T-cell (primary cell): Measurements from ENCODE around the gene TNKS1BP1. TPM values are rescaled to one million over a fixed set of nuclear protein-coding genes. Genes with fewer than 3 reads are reported as not detected.

Experiments used
- ATAC-seq, 4 experiments: fragments of 200-7000 bp in 3 of 4; fragments of 150-1000 bp in 1 of 4; cut with Tn5 transposase; replicated peaks in 1 of 4; 1 replicate in 3 of 4; 2 replicates in 1 of 4; pipeline ENCODE4 v1.10.0; 2021; ENCODE audit warnings: moderate library complexity in 3 of 4, mild to moderate bottlenecking in 2 of 4, moderate number of reproducible peaks in 1 of 4
- CTCF ChIA-PET, 2 donors: fragments of 300-600 bp; sonication (Branson Sonifier 250); formaldehyde crosslinking; loops; one replicate each; lab custom pipeline; 2022; ENCODE audit warnings: antibody characterized with exemption in 2 of 2; lab: Charles Lee
- POLR2A ChIA-PET, 2 donors: fragments of 300-600 bp; sonication (Branson Sonifier 250); formaldehyde crosslinking; loops; one replicate each; lab custom pipeline; 2022; ENCODE audit warnings: antibody characterized with exemption in 2 of 2; lab: Charles Lee
- DNase-seq, 35 experiments: peaks; one replicate each; pipeline versions ENCODE4 v3.0.0 to v3.0.0-alpha.2; 2013 to 2023
- H3K27ac ChIP-seq: one replicate; pipeline ENCODE4 v1.5.1; 2013; ENCODE audit warnings: low read length
- H3K27me3 ChIP-seq, 2 experiments: replicated peaks in 1 of 2; 1 replicate in 1 of 2; 2 replicates in 1 of 2; pipeline versions ENCODE4 v1.6.1 to v1.7.0; 2013; ENCODE audit warnings: low read length in 1 of 2, mixed read lengths in 1 of 2; ENCODE audit not compliant: control insufficient read depth in 2 of 2, insufficient read depth in 2 of 2; ENCODE audit errors: extremely low read depth in 1 of 2
- H3K36me3 ChIP-seq, 2 donors: 1 replicate in 1 of 2; 2 replicates in 1 of 2; pipeline versions ENCODE4 v1.6.1 to v1.7.0; 2013; ENCODE audit warnings: low read length in 1 of 2; ENCODE audit not compliant: control insufficient read depth in 2 of 2, insufficient read depth in 1 of 2; ENCODE audit errors: extremely low read depth in 1 of 2
- H3K4me1 ChIP-seq, 2 experiments: 1 replicate in 1 of 2; 2 replicates in 1 of 2; pipeline versions ENCODE4 v1.6.1 to v1.7.0; 2013; ENCODE audit warnings: low read length in 2 of 2, mixed read lengths in 1 of 2; ENCODE audit not compliant: insufficient read depth in 2 of 2, control insufficient read depth in 1 of 2; ENCODE audit errors: extremely low read depth in 1 of 2
- H3K4me3 ChIP-seq, 2 donors: 1 replicate in 1 of 2; 2 replicates in 1 of 2; pipeline versions ENCODE4 v1.5.1 to v1.7.0; 2013; ENCODE audit warnings: mild to moderate bottlenecking in 2 of 2, low read length in 1 of 2, moderate library complexity in 1 of 2; ENCODE audit not compliant: control insufficient read depth in 1 of 2; ENCODE audit errors: extremely low read depth in 1 of 2
- H3K9me3 ChIP-seq: 2 replicates; pipeline ENCODE4 v1.7.0; 2013
- H3K27ac Mint-ChIP-seq, 2 donors: one replicate each; pipeline ENCODE4 v1.8.0; 2020 to 2021; ENCODE audit warnings: mild to moderate bottlenecking in 2 of 2, mixed read lengths in 2 of 2
- H3K27me3 Mint-ChIP-seq, 2 donors: one replicate each; pipeline ENCODE4 v1.8.0; 2021 to 2022; ENCODE audit warnings: mixed read lengths in 2 of 2
- H3K36me3 Mint-ChIP-seq: one replicate; pipeline ENCODE4 v1.8.0; 2021; ENCODE audit warnings: mixed read lengths
- H3K4me1 Mint-ChIP-seq, 3 donors: one replicate each; pipeline ENCODE4 v1.8.0; 2020 to 2022; ENCODE audit warnings: mixed read lengths in 3 of 3, mild to moderate bottlenecking in 1 of 3
- H3K4me3 Mint-ChIP-seq, 3 donors: one replicate each; pipeline ENCODE4 v1.8.0; 2020 to 2022; ENCODE audit warnings: mild to moderate bottlenecking in 3 of 3, mixed read lengths in 3 of 3, moderate library complexity in 3 of 3
- H3K9me3 Mint-ChIP-seq, 3 donors: one replicate each; pipeline ENCODE4 v1.8.0; 2020 to 2022; ENCODE audit warnings: mixed read lengths in 3 of 3
- WGBS: methylation state at CpG from one replicate; pipeline ENCODE4 v1.1.5; 2013; ENCODE audit warnings: missing lambda C conversion rate; ENCODE audit not compliant: insufficient coverage; 5-methylcytosine and 5-hydroxymethylcytosine counted together
- total RNA-seq, 35 experiments: library from RNA in 6 of 35; stranded (reverse) in 6 of 35; fragments of 120-200 nt in 1 of 35; gene quantifications; one replicate each; pipeline versions ENCODE4 v1.2.1 to v1.2.4 and lab custom pipeline; 2013 to 2026

Gene TNKS1BP1
- total RNA-seq, 5 donors from 2014 or later (not counting 1 experiment from before 2014, with no cell fraction given): 13.9 to 22.9 (median 18.9) TPM

- Histone ChIP-seq H3K9me3 (no peaks in the 10 kb centered on the region), H3K4me1 (no peaks in the 10 kb centered on the region), H3K27me3 (peaks cover 0 to 13% of the 10 kb centered on the region in 2 experiments), H3K36me3 (no peaks in the 10 kb centered on the region), H3K4me3 (no peak overlapping the region), H3K27ac (no peak overlapping the region)
- WGBS: 100% methylated on average over 1 of the region's 3 CpGs
- no peak for ATAC-seq
- ChIA-PET CTCF (interaction anchor here in 1 of 2 donors (0.7 kb wide), 1 partner anchor 109 kb away, joined by 4 read pairs; no protein-coding TSS in a partner anchor), POLR2A (no interaction called here)
- Mint-ChIP-seq H3K27ac (no peak overlapping the region), H3K9me3 (peaks cover 0 to 2% (median 0%) of the 10 kb centered on the region in 3 donors), H3K4me1 (no peaks in the 10 kb centered on the region), H3K4me3 (no peak overlapping the region), H3K27me3 (peaks cover 8 to 16% of the 10 kb centered on the region in 2 donors), H3K36me3 (no peaks in the 10 kb centered on the region)
- no peak for DNase-seq
Observed at GRCh38 chr11:57357310-57357709, 32.6 kb upstream of the TNKS1BP1 start.

- Histone ChIP-seq H3K27me3 (peaks cover 0 to 10% of the 10 kb centered on the region in 2 experiments), H3K4me1 (no peaks in the 10 kb centered on the region), H3K36me3 (no peaks in the 10 kb centered on the region), H3K9me3 (no peaks in the 10 kb centered on the region), H3K4me3 (no peak overlapping the region), H3K27ac (no peak overlapping the region)
- no peak overlapping the region for H3K27ac Mint-ChIP-seq
- H3K36me3 Mint-ChIP-seq: no peaks in the 10 kb centered on the region
- no peaks in the 10 kb centered on the region for H3K4me1 Mint-ChIP-seq
- ChIA-PET POLR2A (no interaction called here), CTCF (interaction anchor here in 1 of 2 donors (0.5 kb wide), 1 partner anchor 488 kb away, joined by 4 read pairs; no protein-coding TSS in a partner anchor)
- H3K4me3 Mint-ChIP-seq: no peak overlapping the region
- WGBS: 46% methylated on average over 7 of the region's 9 CpGs
- ATAC-seq (no peak), DNase-seq (no peak)
- H3K27me3 Mint-ChIP-seq: peaks cover 8 to 13% of the 10 kb centered on the region in 2 donors
- H3K9me3 Mint-ChIP-seq: peaks cover 0 to 4% (median under 1%) of the 10 kb centered on the region in 3 donors
Observed at GRCh38 chr11:57356268-57356667, 31.5 kb upstream of the TNKS1BP1 start.

- Histone ChIP-seq H3K27ac (no peak overlapping the region), H3K4me1 (peaks cover 0 to 4% of the 10 kb centered on the region in 2 experiments), H3K36me3 (no peaks in the 10 kb centered on the region), H3K4me3 (no peak overlapping the region), H3K27me3 (peaks cover 0 to 17% of the 10 kb centered on the region in 2 experiments), H3K9me3 (no peaks in the 10 kb centered on the region)
- DNase-seq (no peak), ATAC-seq (no peak)
- H3K36me3 Mint-ChIP-seq: no peaks in the 10 kb centered on the region
- no peak overlapping the region for H3K4me3 Mint-ChIP-seq
- peaks cover 8 to 11% of the 10 kb centered on the region in 2 donors for H3K27me3 Mint-ChIP-seq
- no peak overlapping the region for H3K27ac Mint-ChIP-seq
- POLR2A ChIA-PET: no interaction called here
- CTCF ChIA-PET: no interaction called here
- WGBS: 49% methylated on average over 6 of the region's 6 CpGs
- peaks cover 0 to 3% (median 3%) of the 10 kb centered on the region in 3 donors for H3K4me1 Mint-ChIP-seq
- peaks cover 0 to 6% (median 0%) of the 10 kb centered on the region in 3 donors for H3K9me3 Mint-ChIP-seq
Observed at GRCh38 chr11:57354699-57355098, 29.9 kb upstream of the TNKS1BP1 start.

GRCh38 chr11:57353852-57354251 lies 29.1 kb upstream of the TNKS1BP1 start:
- ChIA-PET POLR2A (interaction anchor here in 1 of 2 donors (0.5 to 0.6 kb wide), 2 partner anchors 17 to 139 kb away, joined by 3 to 5 read pairs; no protein-coding TSS in a partner anchor), CTCF (interaction anchor here (0.6 to 1.1 kb wide), 4 partner anchors 130 to 510 kb away, joined by 3 to 5 read pairs (median 4); no protein-coding TSS in a partner anchor)
- Histone ChIP-seq H3K36me3 (no peaks in the 10 kb centered on the region), H3K27me3 (peaks cover 0 to 19% of the 10 kb centered on the region in 2 experiments), H3K9me3 (no peaks in the 10 kb centered on the region), H3K4me1 (peaks cover 0 to 5% of the 10 kb centered on the region in 2 experiments), H3K27ac (no peak overlapping the region), H3K4me3 (no peak overlapping the region)
- Mint-ChIP-seq H3K27me3 (peaks cover 8 to 11% of the 10 kb centered on the region in 2 donors), H3K9me3 (peaks cover 0 to 6% (median 0%) of the 10 kb centered on the region in 3 donors), H3K4me3 (no peak overlapping the region), H3K27ac (no peak overlapping the region), H3K36me3 (no peaks in the 10 kb centered on the region), H3K4me1 (peaks cover 0 to 3% (median 3%) of the 10 kb centered on the region in 3 donors)
- WGBS: 79% methylated on average over 2 of the region's 4 CpGs
- ATAC-seq: no peak
- no peak for DNase-seq

GRCh38 chr11:57353446-57353845 lies 28.7 kb upstream of the TNKS1BP1 start:
- Histone ChIP-seq H3K4me3 (no peak overlapping the region), H3K27me3 (peaks cover 0 to 19% of the 10 kb centered on the region in 2 experiments), H3K36me3 (no peaks in the 10 kb centered on the region), H3K9me3 (no peaks in the 10 kb centered on the region), H3K27ac (no peak overlapping the region), H3K4me1 (peaks cover 0 to 5% of the 10 kb centered on the region in 2 experiments)
- WGBS: 93% methylated on average over 3 of the region's 4 CpGs
- Mint-ChIP-seq H3K27ac (no peak overlapping the region), H3K4me1 (peaks cover 0 to 3% (median 3%) of the 10 kb centered on the region in 3 donors), H3K9me3 (peaks cover 0 to 6% (median 0%) of the 10 kb centered on the region in 3 donors), H3K27me3 (peaks cover 8 to 11% of the 10 kb centered on the region in 2 donors), H3K36me3 (no peaks in the 10 kb centered on the region), H3K4me3 (no peak overlapping the region)
- ATAC-seq: no peak
- DNase-seq: no peak
- CTCF ChIA-PET: interaction anchor here (0.6 to 1.1 kb wide), 5 partner anchors 12 to 510 kb away, joined by 3 to 5 read pairs (median 3); no protein-coding TSS in a partner anchor
- POLR2A ChIA-PET: interaction anchor here in 1 of 2 donors (0.5 to 0.6 kb wide), 2 partner anchors 17 to 139 kb away, joined by 3 to 5 read pairs; no protein-coding TSS in a partner anchor

GRCh38 chr11:57353036-57353435 lies 28.3 kb upstream of the TNKS1BP1 start:
- Mint-ChIP-seq H3K27me3 (peaks cover 8 to 11% of the 10 kb centered on the region in 2 donors), H3K9me3 (peaks cover 0 to 6% (median 0%) of the 10 kb centered on the region in 3 donors), H3K36me3 (no peaks in the 10 kb centered on the region), H3K4me1 (peaks cover 0 to 3% (median 3%) of the 10 kb centered on the region in 3 donors), H3K4me3 (no peak overlapping the region), H3K27ac (no peak overlapping the region)
- no CpG with 5 or more reads among the region's 5 CpGs for WGBS
- H3K36me3 ChIP-seq: no peaks in the 10 kb centered on the region
- ChIA-PET POLR2A (no interaction called here), CTCF (interaction anchor here in 1 of 2 donors (0.6 to 1.1 kb wide), 3 partner anchors 12 to 140 kb away, joined by 3 read pairs; no protein-coding TSS in a partner anchor)
- DNase-seq (no peak), ATAC-seq (no peak)
- no peak overlapping the region for H3K4me3 ChIP-seq
- H3K27ac ChIP-seq: no peak overlapping the region
- peaks cover 0 to 5% of the 10 kb centered on the region in 2 experiments for H3K4me1 ChIP-seq
- no peaks in the 10 kb centered on the region for H3K9me3 ChIP-seq
- H3K27me3 ChIP-seq: peaks cover 0 to 19% of the 10 kb centered on the region in 2 experiments
